GM19455 (cell line): ENCODE data around the gene CENATAC.
A peak's percentile ranks its signal among the peaks of the same experiment; 100 is the strongest.
"Not testable (repeated sequence)": the region's sequence is repeated elsewhere in the genome, so short reads cannot be mapped to it uniquely, and the experiment has no call there.

Experiments
- ATAC-seq: cut with Tn5 transposase; IDR thresholded peaks from one replicate; pipeline ENCODE4 v1.9.1; 2021; ENCODE audit not compliant: unreplicated experiment

The CENATAC gene

DNA sequence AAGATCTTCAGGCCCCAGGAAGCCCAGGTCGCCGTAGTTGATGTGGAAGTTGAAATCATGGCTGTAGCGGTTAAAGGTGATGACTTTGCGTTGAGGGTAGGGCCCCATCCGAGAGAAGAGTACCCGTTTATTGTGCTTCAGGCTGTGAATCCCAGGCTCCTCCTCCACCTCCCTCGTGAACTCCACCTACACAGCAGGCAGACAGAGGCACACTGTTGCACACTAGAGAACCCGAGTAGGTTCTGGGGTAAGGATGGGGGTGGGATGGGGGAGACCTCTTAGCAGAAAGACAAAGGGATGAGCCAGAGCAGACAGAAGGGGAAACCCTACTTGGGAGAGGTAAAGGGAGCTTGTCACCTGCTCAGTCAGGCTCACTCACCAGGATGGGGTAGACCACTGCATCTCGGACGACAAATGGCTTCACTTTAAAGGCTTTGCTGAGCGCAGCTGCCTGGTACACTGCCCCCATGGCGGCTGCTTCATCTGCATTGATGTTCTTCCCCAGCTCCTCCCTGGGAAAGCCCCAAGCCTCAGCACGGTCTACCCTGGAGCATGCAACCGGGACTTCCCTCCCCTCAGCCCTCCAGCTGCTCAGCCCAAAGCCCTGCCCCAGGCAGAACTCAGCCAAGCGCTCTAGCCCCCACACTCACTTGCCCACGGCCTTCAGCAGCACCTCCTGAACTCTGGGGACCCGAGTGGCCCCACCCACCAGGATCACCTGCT, 53.7 kb downstream of the CENATAC start:
- ATAC-seq = no peak

DNA sequence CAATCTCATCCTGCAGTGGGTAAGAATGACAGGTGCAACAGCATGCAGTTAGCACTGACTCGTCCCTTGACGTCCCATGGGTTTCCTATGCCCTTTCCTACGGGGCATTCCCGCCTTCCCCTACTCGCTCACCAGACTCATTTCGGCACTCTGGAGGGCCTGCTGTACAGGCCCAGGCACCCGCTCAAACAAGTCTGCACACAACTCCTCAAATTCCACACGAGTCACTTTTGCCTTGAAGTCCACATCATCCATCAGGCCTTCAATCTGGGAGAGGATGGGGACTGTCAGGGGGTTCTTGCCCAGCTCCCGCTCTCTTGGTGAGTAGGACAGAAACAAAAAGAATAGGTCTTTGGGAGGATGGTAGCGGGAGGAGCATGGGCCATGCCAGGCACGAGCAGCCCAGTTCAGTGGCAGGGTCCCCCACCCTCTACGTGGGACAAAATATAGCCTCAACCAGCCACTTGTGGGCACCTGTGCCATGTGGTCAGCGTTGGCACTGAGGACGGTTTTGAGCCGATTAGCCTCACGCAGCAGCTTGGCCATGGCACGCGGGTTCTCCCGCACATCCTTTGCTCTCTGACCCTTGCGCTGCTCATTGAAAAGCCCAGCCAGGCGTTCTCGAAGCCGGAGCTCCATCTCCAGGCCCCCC, 54.4 kb downstream of the CENATAC start:
- no peak for ATAC-seq

DNA sequence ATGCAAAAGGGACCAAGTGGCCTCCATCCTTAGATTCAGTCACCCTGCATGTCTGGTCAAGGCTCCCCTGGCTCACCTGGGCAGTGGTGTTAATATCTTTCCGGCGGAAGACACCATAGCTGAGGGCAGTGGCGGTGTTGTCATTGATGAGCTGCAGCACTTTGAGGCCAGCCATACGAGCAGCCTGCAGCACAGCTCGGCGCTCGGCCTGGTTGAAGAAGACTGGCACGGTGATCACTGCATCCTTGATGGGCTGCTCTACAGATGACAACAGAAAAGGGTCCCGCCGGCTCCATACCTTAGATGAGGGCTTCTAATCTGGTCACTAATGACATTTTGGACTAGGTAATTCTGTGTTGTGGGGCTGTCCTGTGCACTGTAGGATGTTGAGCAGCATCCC, 56.5 kb downstream of the CENATAC start:
- no peak for ATAC-seq

DNA sequence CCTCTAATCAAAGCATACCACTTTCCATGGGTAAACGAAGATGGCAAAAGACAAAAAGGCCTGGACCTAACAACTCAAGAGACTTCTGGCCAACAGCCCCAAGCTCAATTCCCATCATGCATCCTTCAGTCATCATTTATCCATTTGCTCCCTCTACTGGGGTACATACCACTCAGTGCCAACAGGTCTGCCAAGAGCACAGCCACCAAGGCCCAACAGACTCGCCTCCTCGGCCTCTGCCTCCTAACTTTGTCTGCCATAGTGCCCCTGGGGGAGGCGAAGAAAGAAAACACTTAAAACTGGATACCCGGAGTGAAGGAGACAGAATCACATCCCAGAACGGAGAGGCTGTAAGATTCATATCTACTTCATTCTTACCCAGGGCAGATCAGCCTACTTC, 58.0 kb downstream of the CENATAC start:
- ATAC-seq = no peak

DNA sequence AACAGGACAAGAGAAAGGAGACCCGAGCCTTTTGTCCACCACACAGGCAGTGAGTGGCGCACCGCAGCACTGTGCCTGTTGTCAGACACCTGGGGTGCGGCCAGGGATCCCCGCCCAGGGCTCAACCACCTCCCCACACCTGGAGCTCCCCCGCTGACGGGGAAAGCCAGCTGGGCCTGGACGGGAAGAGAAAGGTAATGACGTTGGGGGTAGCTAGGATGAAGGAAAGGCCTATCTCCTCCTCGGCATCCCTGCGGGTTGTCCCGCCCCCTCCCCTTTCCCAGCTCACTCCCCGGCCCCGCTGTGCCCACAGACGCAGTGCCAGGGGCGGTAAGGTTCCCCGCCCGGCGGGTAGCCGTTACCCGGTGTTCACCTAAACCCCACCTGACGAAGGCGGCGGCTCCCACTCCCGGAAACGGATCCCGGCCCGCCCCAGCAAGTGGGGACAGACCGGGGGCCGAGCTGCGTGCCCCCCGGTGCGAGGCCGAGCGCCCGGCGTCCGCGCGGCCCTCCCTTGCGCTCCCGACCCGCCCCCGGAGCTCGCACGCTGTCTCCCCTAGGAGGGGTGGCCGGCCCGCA, 58.6 kb downstream of the CENATAC start:
- ATAC-seq = peak; percentile 4

DNA sequence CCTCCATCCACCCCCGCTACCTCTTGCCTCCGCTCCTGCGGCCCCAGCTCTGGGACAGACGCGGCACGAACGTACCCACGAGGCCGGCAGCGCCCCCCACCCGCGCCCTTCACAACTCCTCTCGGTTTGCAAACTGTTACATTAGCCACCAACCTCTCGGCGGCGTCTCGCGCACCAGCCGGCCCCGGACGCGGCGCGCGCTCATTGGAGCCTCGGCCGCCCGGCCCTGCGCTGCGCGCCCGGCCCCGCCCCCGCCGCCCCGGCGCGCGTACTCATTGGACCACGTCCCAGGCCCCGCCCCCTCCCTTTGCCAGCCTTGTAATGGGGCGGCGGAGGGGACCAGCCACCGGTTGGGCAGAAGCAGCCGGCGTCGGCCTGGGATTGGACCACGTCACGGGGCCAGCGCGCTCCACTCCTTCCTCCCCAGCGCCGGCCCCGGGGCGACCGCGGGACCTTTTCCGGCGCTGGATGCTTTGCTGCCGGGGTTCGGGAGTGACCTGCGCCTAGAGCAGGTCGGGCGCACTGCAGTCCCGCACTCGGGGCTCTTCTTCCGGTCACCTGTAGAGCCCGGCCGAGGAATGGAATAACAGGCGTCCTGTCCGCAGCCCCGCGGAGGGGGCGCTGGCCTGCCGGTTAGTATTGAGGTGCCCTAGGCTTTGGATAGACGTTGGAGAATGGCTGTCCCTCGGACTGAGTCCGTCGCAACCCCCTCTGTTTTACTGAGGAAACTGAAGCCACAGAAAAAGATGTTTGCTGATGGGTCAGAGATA, 59.2 kb downstream of the CENATAC start, which contains the start of gene HYOU1:
Gene HYOU1 (minus strand): TSS at position 206 of the 770 bp plus-strand sequence. CDS start 1,045 bp downstream, outside the sequence.
- peak; percentile 94 for ATAC-seq

DNA sequence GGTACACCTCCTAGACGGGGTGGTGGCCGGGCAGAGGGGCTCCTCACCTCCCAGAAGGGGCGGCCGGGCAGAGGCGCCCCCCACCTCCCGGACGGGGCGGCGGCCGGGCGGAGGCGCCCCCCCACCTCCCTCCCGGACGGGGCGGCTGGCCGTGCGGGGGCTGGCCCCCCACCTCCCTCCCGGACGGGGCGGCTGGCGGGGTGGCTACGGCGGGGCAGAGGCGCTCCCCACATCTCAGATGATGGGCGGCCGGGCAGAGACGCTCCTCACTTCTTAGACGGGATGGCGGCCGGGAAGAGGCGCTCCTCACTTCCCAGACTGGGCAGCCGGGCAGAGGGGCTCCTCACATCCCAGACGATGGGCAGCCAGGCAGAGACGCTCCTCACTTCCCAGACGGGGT, 61.2 kb downstream of the CENATAC start:
- not testable (repeated sequence) for ATAC-seq

DNA sequence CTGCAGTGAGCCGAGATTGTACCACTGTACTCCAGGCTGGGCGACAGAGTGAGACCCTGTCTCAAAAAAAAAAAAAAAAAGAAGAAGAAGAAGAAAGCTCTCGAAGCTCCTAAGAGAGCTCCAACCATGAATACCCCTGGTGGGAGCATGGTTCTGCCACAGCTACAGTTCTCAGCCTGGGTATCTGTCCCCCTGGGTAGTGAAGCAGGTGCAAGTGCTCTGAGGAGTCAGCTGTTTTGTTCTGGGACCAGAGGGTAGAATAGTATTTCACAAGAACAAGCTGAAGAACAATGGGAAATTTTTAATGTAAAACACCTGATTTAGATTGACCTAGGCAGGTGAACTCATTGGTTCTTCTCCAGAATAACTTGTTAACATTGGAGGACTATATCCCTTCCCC, 63.3 kb downstream of the CENATAC start:
- ATAC-seq = no peak

DNA sequence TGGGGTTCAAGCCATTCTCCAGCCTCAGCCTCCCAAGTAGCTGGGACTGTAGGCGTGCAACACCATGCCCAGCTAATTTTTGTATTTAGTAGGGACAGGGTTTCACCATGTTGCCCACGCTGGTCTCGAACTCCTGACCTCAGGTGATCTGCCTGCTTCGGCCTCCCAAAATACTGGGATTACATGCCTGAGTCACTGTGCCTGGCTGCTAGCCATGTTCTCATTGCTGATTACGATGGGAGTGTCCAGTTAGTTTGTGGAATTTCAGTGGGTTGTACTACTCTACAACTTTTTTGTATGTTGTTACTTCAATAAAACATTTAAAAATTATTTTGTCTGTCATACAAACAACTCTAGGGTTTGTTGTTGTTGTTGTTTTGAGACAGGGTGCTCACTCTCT, 64.8 kb downstream of the CENATAC start:
- no peak for ATAC-seq

DNA sequence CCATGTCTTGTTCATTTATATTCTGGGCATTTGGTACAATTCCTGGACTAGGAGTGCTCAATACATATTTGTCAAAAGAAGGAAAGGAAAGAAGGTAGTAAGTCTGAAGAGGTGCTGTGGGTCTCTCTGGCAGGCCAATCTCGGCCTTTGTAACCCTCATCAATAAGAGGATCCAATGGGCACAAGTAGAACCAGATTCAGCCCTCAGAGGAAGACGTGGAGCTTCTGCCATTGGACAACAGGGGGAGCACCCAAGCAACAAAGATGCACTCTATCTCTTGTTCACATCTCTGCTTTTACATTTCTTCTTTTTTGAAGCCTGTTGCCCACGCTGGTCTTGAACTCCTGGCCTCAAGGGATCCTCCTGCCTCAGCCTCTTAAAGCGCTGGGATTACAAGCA, 67.4 kb downstream of the CENATAC start:
- no peak for ATAC-seq
